Measurements from ENCODE around the gene GYS1.

DNA sequence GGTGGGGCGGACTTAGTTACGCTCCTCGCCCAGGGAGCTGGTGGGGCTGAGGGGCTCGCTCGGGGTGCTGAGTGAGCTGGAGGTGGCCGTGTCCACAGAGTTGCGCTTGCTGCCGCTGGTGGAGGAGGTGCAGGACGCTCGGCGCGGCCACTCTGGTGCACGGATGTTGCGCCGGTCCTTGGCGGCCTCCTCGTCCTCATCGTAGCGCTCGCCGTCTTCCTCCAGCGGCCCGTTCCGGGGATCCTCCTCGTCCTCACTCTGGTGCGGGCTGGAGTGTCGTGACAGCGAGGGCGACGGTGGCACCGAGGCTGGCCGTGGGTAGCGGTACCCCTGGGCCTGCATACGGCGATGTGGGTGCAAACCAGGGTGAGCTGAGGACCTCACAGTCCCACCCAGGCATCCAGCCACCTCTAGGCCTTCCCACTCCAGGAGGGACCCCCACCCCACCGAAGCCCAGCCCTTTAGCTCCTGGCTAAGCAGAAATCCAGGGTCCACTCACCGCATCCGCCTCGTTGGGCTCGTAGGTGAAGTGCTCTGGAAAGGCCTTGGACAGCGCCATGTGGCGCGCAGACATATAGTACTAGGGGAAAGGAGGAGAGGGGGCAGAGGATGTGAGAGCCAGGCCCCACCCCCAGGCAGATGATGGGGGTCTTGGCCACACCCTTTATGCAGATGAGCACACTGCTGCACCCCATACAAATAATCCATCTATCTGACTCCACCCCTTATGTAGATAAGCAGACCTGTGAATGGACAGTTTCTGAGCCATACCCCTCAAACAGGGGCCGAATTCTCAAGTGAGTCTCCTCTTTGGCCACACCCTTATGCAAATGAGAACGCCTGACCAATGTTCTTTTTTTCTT lies 23.6 kb downstream of the GYS1 start:
- TF ChIP-seq ZNF274 (IDR thresholded peaks at IDR 0.05; ENCODE audit: insufficient read depth, insufficient read length) (no peak), HDAC6 (IDR thresholded peaks at IDR 0.05; ENCODE audit: unreplicated experiment) (no peak), TAF1 (IDR thresholded peaks at IDR 0.05; ENCODE audit: borderline replicate concordance, low read depth, low read length) (no peak)
- TF ChIP-seq, protein P1, sequence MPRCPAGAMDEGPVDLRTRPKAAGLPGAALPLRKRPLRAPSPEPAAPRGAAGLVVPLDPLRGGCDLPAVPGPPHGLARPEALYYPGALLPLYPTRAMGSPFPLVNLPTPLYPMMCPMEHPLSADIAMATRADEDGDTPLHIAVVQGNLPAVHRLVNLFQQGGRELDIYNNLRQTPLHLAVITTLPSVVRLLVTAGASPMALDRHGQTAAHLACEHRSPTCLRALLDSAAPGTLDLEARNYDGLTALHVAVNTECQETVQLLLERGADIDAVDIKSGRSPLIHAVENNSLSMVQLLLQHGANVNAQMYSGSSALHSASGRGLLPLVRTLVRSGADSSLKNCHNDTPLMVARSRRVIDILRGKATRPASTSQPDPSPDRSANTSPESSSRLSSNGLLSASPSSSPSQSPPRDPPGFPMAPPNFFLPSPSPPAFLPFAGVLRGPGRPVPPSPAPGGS (IDR thresholded peaks at IDR 0.05; ENCODE audit: borderline replicate concordance, insufficient read depth, low read depth, low read length, poor library complexity, severe bottlenecking): no peak

Data from GM12878 (cell line).